NOMO-1 (cell line): ENCODE measurements around the gene ZER1.

Experiments used
- DNase-seq, 2 experiments: peaks; one replicate each; lab custom pipeline; 2025; ENCODE audit not compliant: unreplicated experiment in 2 of 2; lab: John Stamatoyannopoulos, UW

ZER1 gene

GRCh38 chr9:128743421-128743820 is 28.3 kb downstream of the ZER1 start:
- DNase-seq, result no peak

GRCh38 chr9:128742401-128742800 is 29.3 kb downstream of the ZER1 start:
- DNase-seq, result no peak

GRCh38 chr9:128735373-128735772 is 36.4 kb downstream of the ZER1 start:
- DNase-seq, result no peak

GRCh38 chr9:128733256-128733655 is 38.5 kb downstream of the ZER1 start:
- peak; percentile 68 to 78 for DNase-seq

- no peak for DNase-seq
Measured at GRCh38 chr9:128732576-128732975, 39.2 kb downstream of the ZER1 start.

- DNase-seq, result no peak
Measured at GRCh38 chr9:128731691-128732090, 40.0 kb downstream of the ZER1 start.

- DNase-seq, result no peak
Measured at GRCh38 chr9:128731093-128731492, 40.6 kb downstream of the ZER1 start.

- no peak for DNase-seq
Measured at GRCh38 chr9:128729766-128730517, 41.8 kb downstream of the ZER1 start.

GRCh38 chr9:128729302-128729701 is 42.4 kb downstream of the ZER1 start:
- DNase-seq, result no peak

- no peak for DNase-seq
Measured at GRCh38 chr9:128728298-128728697, 43.4 kb downstream of the ZER1 start.

- DNase-seq, result no peak
Measured at GRCh38 chr9:128727640-128728248, 44.0 kb downstream of the ZER1 start.

- no peak for DNase-seq
Measured at GRCh38 chr9:128724744-128725211, 46.9 kb downstream of the ZER1 start.

- peak; percentile 98 to 99 for DNase-seq
Measured at GRCh38 chr9:128723866-128724743, 47.6 kb downstream of the ZER1 start, which contains the start of gene ZDHHC12. ZDHHC12 (minus strand) TSS chr9:128724127; CDS start chr9:128724093, 34 bp downstream.

- DNase-seq, result no peak
Measured at GRCh38 chr9:128723352-128723865, 48.3 kb downstream of the ZER1 start.

GRCh38 chr9:128722380-128723351 is 49.1 kb downstream of the ZER1 start:
- DNase-seq, result no peak

GRCh38 chr9:128721487-128722010 is 50.2 kb downstream of the ZER1 start:
- DNase-seq, result no peak

GRCh38 chr9:128720841-128721486 is 50.8 kb downstream of the ZER1 start:
- no peak for DNase-seq

- no peak for DNase-seq
Measured at GRCh38 chr9:128719919-128720605, 51.7 kb downstream of the ZER1 start.

- DNase-seq, result no peak
Measured at GRCh38 chr9:128718475-128718874, 53.3 kb downstream of the ZER1 start.
